HG03575 (cell line): ENCODE data around the gene DRAP1.

Experiments used
- ATAC-seq: cut with Tn5 transposase; IDR thresholded peaks from one replicate; pipeline ENCODE4 v1.9.1; 2021; ENCODE audit not compliant: unreplicated experiment, insufficient number of reproducible peaks, low FRiP score; ENCODE audit errors: extremely low read depth

Gene DRAP1

DNA sequence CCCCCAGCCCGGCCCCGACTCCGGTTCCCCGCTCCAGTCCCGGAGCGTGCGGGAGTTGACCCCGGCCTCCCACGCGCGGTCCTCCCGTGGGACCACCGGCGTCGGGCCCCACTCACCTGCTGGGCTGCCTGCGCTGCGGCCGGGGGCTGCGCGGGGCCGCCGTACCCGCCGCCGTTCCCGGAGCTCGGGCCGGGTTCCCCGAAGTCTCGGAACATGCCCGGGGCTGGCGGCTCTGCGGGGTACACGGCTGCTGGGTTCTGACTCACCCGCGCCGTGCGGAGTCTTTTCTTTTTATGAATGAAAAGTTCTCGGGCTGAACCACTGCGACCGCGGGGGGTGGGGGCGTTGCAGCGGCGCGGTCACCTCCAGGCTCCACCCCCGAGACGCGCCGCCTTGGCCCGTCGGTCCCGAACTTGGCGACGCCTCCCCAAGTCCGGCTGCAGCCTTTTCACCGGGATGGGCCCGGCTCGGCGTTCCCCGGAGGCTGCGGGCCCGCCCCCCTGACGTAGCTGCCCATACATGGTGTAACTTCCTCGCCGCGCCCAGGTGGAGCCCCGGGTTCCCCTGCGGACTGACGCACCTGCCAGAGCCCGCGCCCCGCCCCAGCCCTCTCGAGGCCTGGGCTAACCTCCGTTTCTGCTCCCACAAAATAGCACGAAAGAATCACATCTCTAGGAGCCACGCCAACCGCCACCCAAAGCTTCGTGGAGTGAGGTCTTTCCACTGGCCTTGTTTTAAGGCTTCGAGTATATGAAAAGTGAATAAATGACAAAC, 18.9 kb upstream of the DRAP1 start, which contains the start of gene FOSL1:
Gene FOSL1, minus strand, starts transcription at position 264 of the 774 bp plus-strand sequence. Its CDS starts 49 bp downstream, at position 215.
- no peak for ATAC-seq

DNA sequence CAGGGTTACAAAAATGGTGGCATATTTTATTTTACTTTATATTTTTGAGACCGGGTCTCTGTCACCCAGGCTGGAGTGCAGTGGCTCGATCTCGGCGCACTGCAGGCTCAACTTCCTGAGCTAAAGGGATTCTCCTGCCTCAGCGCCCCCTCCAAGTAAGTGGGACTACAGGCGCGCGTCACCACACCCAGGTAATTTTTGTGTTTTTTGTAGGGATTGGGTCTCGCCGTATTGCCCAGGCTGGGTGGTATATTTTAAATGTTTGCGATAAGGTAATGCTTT, 18.4 kb upstream of the DRAP1 start:
- ATAC-seq, result no peak

DNA sequence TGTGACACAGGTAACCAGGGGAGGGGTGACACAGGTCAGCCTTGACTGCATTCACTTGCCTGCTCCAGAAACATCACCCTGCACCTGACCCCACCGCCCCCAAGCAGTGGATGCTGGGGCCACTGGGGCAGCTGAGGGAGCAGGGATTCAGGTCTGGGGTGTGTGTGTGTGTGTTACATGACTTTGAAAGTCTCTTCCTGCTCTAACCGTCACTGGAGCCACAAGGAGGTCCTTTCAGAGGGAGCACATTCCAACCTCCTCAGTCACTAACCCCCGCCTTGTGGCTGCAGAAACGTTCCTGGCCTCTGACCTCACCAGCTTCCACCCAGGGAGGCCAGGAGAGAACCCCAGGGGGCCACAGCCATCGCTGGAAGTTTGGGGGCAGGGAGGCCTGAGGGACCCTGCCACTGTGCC, 16.2 kb upstream of the DRAP1 start:
- ATAC-seq, result no peak

GRCh38 chr11:65903715-65904114, 15.5 kb upstream of the DRAP1 start:
- ATAC-seq, result no peak

DNA sequence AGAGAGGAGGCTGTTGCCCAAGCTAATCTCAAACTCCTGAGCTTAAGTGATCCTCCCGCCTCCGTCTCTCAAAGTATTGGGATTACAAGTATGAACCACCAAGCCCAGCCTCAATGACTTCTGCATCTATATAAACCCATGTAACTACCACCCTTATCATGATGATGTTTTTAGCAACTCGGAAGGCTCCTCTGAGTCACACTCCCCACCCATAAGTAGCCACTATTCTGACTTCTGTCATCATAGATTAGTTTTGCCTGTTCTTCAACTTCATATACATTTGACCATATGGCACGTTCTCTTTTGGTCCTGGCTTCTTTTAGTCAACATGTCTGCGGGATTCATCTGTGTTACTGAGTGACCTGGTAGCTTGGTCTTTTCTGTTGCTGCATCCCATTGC, 12.6 kb upstream of the DRAP1 start:
- no peak for ATAC-seq

DNA sequence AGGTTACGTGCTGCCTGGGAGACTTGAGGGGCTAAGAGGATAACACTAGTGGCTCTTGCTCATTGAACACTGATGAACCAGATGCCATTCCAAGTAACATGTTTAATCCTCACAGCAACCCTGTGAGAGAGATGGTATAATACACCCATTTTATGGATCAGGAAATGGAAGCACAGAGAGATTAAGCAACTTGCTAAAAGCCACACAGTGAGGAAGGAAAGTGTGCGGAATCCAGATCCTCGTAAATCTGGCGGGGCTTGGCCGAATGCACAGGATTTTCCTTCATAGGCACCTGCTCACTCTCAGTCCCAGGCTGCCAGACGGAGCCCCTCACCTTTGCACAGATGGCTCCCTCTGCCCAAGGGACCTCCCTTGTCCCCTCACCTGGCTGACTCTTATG, 11.3 kb upstream of the DRAP1 start:
- ATAC-seq, result no peak

- ATAC-seq, result no peak
Observed at GRCh38 chr11:65911682-65912568, 7.3 kb upstream of the DRAP1 start.

- no peak for ATAC-seq
Observed at GRCh38 chr11:65912845-65913244, 6.4 kb upstream of the DRAP1 start.

- ATAC-seq, result no peak
Observed at GRCh38 chr11:65915101-65915820, 4.0 kb upstream of the DRAP1 start.

DNA sequence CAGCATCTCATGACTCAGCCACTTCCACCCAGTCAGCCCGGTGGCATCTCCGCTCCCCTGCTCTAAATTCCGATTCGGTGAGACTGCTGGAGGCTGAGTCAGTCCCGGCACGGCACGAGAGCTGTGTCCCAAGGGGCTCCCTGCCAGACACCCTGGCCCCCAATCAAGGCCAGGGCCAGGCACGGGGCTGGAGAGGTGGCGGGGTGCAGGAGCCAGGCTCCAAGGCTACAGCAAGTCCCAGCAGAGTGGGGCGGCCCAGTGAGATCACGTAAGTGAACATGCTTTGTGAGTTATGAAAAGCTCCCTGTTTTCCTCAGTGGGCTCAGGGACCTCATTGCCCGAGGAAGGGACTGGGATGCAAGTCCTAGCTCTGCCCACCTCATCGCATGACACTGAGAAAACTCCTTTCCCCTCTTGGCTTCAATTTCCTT, 3.4 kb upstream of the DRAP1 start:
- ATAC-seq, result no peak

DNA sequence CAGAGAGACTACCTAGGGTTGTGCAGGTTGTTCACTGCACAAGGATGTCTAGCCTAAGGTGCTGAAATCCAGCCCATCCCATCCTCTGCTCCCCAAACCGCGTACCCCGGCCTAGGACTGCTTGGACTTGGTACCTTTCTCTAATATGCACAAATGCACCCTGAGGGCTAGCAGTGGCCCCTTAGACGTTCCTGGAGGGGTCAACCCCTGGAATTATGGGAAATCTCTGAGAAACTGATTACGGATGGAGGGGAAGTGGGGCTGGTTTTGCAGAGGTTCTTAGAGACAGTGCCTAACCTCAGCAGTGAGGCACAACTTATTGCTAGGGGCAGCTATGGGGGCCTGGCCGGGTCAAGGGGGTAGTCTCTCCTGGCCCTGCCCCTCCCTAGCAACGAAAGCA, 2.8 kb upstream of the DRAP1 start:
- ATAC-seq, result no peak

GRCh38 chr11:65917077-65917433, 2.2 kb upstream of the DRAP1 start:
- no peak for ATAC-seq

DNA sequence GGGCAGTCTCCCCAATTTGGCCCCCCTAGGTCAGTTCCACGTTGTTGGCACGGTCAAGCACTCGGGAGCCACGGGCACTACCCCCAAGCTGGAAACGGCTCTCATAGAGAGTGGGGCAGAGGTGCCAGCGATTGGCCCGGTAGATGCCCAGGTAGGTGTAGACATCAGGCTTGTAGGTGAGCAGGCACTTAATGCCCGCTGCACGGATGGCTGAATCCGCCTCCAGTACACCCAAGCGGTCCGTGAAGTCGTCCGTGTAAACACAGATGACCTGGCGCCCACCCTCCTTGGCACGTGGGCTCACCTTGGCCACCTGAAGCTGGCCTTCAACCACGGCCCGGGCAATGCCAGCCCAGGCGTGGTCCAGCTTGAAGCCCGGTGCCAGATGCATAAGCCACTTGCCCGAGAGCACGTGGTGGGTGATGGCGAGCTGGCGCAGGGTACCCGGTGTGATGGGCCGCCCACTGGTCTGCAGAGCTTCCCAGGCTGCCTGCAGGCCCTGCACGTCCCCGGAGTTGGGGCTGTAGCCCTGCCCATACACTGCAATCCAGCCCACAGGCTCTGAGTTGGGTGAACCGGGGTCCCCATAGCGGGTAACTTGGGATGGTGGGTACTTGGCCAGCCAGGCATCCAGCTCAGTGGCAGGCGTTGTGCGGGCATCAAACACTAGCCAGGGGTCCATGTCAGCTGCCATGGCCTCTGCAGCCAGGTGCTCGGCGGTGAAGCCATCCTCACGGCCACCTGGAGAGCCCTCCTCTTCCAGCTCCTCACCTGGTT, 1.6 kb upstream of the DRAP1 start:
- no peak for ATAC-seq

DNA sequence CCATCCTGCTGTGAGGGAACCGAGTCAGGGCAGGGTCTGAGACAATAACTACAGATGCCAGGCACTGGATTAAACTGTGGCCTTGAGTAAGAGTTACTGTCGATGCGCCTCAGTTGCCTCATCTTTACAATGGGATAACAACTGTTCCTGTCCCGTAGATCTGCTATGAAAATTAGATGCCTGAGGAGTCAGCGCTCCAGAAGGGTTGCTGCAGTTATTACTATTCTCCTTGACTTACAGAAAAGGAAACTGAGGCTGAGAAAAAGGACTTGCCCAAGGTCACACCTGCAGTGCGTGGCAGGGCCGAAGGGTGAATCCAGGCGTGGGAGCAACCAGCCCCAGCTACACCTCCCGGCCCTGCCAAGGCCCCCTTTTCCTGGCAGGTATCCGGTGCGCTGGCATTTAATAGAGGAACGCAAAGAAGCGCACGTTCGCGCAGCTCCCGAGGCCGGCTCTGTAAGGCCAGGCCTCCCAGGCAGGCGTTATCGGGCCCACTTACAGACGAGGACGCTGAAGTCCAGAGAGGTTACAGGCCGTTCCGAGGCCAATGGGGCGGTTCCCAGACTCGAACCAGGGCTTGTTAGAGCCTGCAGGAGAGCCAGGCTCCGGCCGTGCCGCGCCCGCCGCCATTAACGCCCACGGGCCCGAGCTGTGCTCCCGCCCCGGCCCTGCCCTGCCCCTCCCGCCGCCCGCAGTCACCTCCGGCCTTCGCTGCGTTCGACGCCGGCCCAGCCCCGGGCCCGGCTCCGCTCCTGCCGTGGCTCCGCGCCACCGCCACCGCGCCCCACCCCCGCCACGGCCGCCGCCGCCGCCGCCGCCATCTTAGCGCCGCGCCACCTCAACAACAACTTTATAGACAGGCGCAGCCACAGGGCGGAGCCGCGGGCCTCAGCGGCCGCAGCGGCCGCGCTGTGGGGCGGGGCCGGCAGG, 750 bp upstream of the DRAP1 start, which contains the start of gene C11orf68:
Gene C11orf68, minus strand, starts transcription at position 852 of the 930 bp plus-strand sequence. Its CDS starts 31 bp downstream, at position 821.
- no peak for ATAC-seq

- no peak for ATAC-seq
Observed at GRCh38 chr11:65919573-65920371, 546 bp downstream of the DRAP1 start.

GRCh38 chr11:65920372-65920802, 1.2 kb downstream of the DRAP1 start:
- no peak for ATAC-seq

GRCh38 chr11:65921033-65921555, 1.9 kb downstream of the DRAP1 start:
- no peak for ATAC-seq
